Measurements from ENCODE around the gene NTF4.
"Not testable (repeated sequence)": the region's sequence is repeated elsewhere in the genome, so short reads cannot be mapped to it uniquely, and the experiment has no call there.

Gene NTF4

GRCh38 chr19:49049011-49049410, 15.6 kb downstream of the NTF4 start, which contains the start of gene CGB8:
Gene CGB8 (minus strand): TSS chr19:49049111. CDS start chr19:49048739, 372 bp downstream.
- TF ChIP-seq GATA2, GATA3 (IDR thresholded peaks at IDR 0.05; ENCODE audit: low read depth, low read length): not testable (repeated sequence)

GRCh38 chr19:49043548-49043947, 21.1 kb downstream of the NTF4 start, which contains the start of gene CGB5:
Gene CGB5 (plus strand): TSS chr19:49043848. CDS start chr19:49044210, 362 bp downstream.
- TF ChIP-seq GATA2, GATA3 (IDR thresholded peaks at IDR 0.05; ENCODE audit: low read depth, low read length): not testable (repeated sequence)

GRCh38 chr19:49042177-49042576, 22.4 kb downstream of the NTF4 start:
- TF ChIP-seq GATA2 (IDR thresholded peaks at IDR 0.05; ENCODE audit: low read depth, low read length) = no peak
- TF ChIP-seq GATA3 (IDR thresholded peaks at IDR 0.05; ENCODE audit: low read depth, low read length) = no peak

GRCh38 chr19:49036815-49037214, 27.8 kb downstream of the NTF4 start, which contains the start of gene CGB1:
Gene CGB1 (minus strand): TSS chr19:49036895. CDS start chr19:49036711, 184 bp downstream.
- not testable (repeated sequence) for TF ChIP-seq GATA3, GATA2 (IDR thresholded peaks at IDR 0.05; ENCODE audit: low read depth, low read length)

GRCh38 chr19:49031642-49032301, 32.8 kb downstream of the NTF4 start, which contains the start of gene CGB2:
Gene CGB2 (plus strand): TSS chr19:49031890. CDS start chr19:49032096, 206 bp downstream.
- TF ChIP-seq GATA2, GATA3 (IDR thresholded peaks at IDR 0.05; ENCODE audit: low read depth, low read length): not testable (repeated sequence)

GRCh38 chr19:49024233-49024632, 40.4 kb downstream of the NTF4 start, which contains the start of gene CGB3:
Gene CGB3 (minus strand): TSS chr19:49024333. CDS start chr19:49023971, 362 bp downstream.
- not testable (repeated sequence) for TF ChIP-seq GATA2, GATA3 (IDR thresholded peaks at IDR 0.05; ENCODE audit: low read depth, low read length)

- no peak for TF ChIP-seq GATA2 (IDR thresholded peaks at IDR 0.05; ENCODE audit: low read depth, low read length)
- TF ChIP-seq GATA3 (IDR thresholded peaks at IDR 0.05; ENCODE audit: low read depth, low read length) = no peak
Measured at GRCh38 chr19:49022116-49022515, 42.5 kb downstream of the NTF4 start.

- TF ChIP-seq GATA3 (IDR thresholded peaks at IDR 0.05; ENCODE audit: low read depth, low read length) (no peak), GATA2 (IDR thresholded peaks at IDR 0.05; ENCODE audit: low read depth, low read length) (no peak)
Measured at GRCh38 chr19:49020931-49021895, 43.4 kb downstream of the NTF4 start.

GRCh38 chr19:49020342-49020741, 44.3 kb downstream of the NTF4 start:
- TF ChIP-seq GATA2 (IDR thresholded peaks at IDR 0.05; ENCODE audit: low read depth, low read length) = no peak
- TF ChIP-seq GATA3 (IDR thresholded peaks at IDR 0.05; ENCODE audit: low read depth, low read length) = no peak

- TF ChIP-seq GATA3 (IDR thresholded peaks at IDR 0.05; ENCODE audit: low read depth, low read length) (no peak), GATA2 (IDR thresholded peaks at IDR 0.05; ENCODE audit: low read depth, low read length) (no peak)
Measured at GRCh38 chr19:49019242-49019932, 45.2 kb downstream of the NTF4 start.

- TF ChIP-seq GATA2 (IDR thresholded peaks at IDR 0.05; ENCODE audit: low read depth, low read length) (no peak), GATA3 (IDR thresholded peaks at IDR 0.05; ENCODE audit: low read depth, low read length) (no peak)
Measured at GRCh38 chr19:49017666-49018351, 46.8 kb downstream of the NTF4 start.

GRCh38 chr19:49017041-49017665, 47.5 kb downstream of the NTF4 start, which contains the start of gene LHB:
Gene LHB (minus strand): TSS chr19:49017091. CDS start chr19:49017081, 10 bp downstream.
- no peak for TF ChIP-seq GATA2 (IDR thresholded peaks at IDR 0.05; ENCODE audit: low read depth, low read length)
- TF ChIP-seq GATA3 (IDR thresholded peaks at IDR 0.05; ENCODE audit: low read depth, low read length) = no peak
